C4-2B (cell line): ENCODE measurements around the gene SYT7.

Experiments
- CTCF ChIP-seq: fragments of 450-650 bp; conservative IDR thresholded peaks from 2 replicates; pipeline ENCODE4 v1.5.1; 2017; ENCODE audit warnings: mild to moderate bottlenecking
- ZFX ChIP-seq: fragments of 450-650 bp; IDR thresholded peaks from 2 replicates; pipeline ENCODE4 v1.6.1; 2017

- TF ChIP-seq CTCF (no peak), ZFX (no peak)
Measured at GRCh38 chr11:61497473-61497872, 83.4 kb downstream of the SYT7 start.
